C4-2B (cell line): Measurements from ENCODE around the gene GCSAML.
"Not testable (repeated sequence)": the region's sequence is repeated elsewhere in the genome, so short reads cannot be mapped to it uniquely, and the experiment has no call there.

Experiments
- ZFX ChIP-seq: fragments of 450-650 bp; IDR thresholded peaks from 2 replicates; pipeline ENCODE4 v1.6.1; 2017
- TF ChIP-seq, protein P1 (sequence below): fragments of 450-650 bp; conservative IDR thresholded peaks from 2 replicates; pipeline ENCODE4 v1.5.1; 2017; ENCODE audit warnings: mild to moderate bottlenecking

DNA sequence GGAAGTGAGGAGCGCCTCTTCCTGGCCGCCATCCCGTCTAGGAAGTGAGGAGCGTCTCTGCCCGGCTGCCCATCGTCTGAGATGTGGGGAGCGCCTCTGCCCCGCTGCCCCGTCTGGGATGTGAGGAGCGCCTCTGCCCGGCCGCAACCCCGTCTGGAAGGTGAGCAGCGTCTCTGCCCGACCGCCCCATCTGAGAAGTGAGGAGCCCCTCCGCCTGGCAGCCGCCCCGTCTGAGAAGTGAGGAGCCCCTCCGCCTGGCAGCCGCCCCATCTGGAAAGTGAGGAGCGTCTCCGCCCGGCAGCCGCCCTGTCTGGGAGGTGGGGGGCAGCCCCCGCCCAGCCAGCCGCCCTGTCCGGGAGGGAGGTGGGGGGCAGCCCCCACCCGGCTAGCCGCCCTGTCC lies 27.0 kb upstream of the GCSAML start:
- TF ChIP-seq, protein P1, sequence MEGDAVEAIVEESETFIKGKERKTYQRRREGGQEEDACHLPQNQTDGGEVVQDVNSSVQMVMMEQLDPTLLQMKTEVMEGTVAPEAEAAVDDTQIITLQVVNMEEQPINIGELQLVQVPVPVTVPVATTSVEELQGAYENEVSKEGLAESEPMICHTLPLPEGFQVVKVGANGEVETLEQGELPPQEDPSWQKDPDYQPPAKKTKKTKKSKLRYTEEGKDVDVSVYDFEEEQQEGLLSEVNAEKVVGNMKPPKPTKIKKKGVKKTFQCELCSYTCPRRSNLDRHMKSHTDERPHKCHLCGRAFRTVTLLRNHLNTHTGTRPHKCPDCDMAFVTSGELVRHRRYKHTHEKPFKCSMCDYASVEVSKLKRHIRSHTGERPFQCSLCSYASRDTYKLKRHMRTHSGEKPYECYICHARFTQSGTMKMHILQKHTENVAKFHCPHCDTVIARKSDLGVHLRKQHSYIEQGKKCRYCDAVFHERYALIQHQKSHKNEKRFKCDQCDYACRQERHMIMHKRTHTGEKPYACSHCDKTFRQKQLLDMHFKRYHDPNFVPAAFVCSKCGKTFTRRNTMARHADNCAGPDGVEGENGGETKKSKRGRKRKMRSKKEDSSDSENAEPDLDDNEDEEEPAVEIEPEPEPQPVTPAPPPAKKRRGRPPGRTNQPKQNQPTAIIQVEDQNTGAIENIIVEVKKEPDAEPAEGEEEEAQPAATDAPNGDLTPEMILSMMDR, result not testable (repeated sequence)
- not testable (repeated sequence) for TF ChIP-seq ZFX
